B cell (primary cell): ENCODE data around the gene METTL2A. TPM values are rescaled to one million over a fixed set of nuclear protein-coding genes. Genes with fewer than 3 reads are reported as not detected.
"Not testable (repeated sequence)": the region's sequence is repeated elsewhere in the genome, so short reads cannot be mapped to it uniquely, and the experiment has no call there.

ENCODE experiments used
- ATAC-seq: fragments of 200-7000 bp; cut with Tn5 transposase; one replicate; pipeline ENCODE4 v1.10.0; 2021; ENCODE audit warnings: low read depth, mild to moderate bottlenecking, moderate number of reproducible peaks, moderate library complexity
- CTCF ChIA-PET: fragments of 350-600 bp; sonication (Branson Sonifier 250); formaldehyde crosslinking; loops from one replicate; lab custom pipeline; 2021; ENCODE audit warnings: antibody characterized with exemption, inconsistent platforms; lab: Charles Lee
- POLR2A ChIA-PET: fragments of 350-600 bp; sonication (Branson Sonifier 250); formaldehyde crosslinking; loops from one replicate; lab custom pipeline; 2021; ENCODE audit warnings: antibody characterized with exemption; lab: Charles Lee
- DNase-seq: peaks from one replicate; pipeline ENCODE4 v3.0.0; 2013
- H2AFZ ChIP-seq: 2 replicates; pipeline ENCODE4 v1.6.1; 2012; ENCODE audit warnings: mild to moderate bottlenecking, low read depth, low read length; ENCODE audit not compliant: insufficient read depth, poor library complexity, severe bottlenecking
- H3K27ac ChIP-seq, 2 donors: 1 replicate in 1 of 2; 2 replicates in 1 of 2; pipeline ENCODE4 v1.5.1; 2012 to 2013; ENCODE audit warnings: low read length in 2 of 2, mild to moderate bottlenecking in 2 of 2, moderate library complexity in 1 of 2
- H3K27me3 ChIP-seq, 4 experiments: fragments of 200-600 bp in 1 of 4; sonication (generic) in 1 of 4; replicated peaks in 1 of 4; 1 replicate in 2 of 4; 2 replicates in 2 of 4; pipeline versions ENCODE4 v1.6.1 to v1.7.0; 2013 to 2016; ENCODE audit warnings: low read length in 3 of 4, mild to moderate bottlenecking in 2 of 4, mixed read lengths in 1 of 4, moderate library complexity in 1 of 4; ENCODE audit not compliant: insufficient read depth in 4 of 4, control insufficient read depth in 3 of 4; ENCODE audit errors: control extremely low read depth in 1 of 4
- H3K36me3 ChIP-seq, 2 experiments: replicated peaks in 1 of 2; 1 replicate in 1 of 2; 2 replicates in 1 of 2; pipeline versions ENCODE4 v1.6.1 to v1.7.1; 2013; ENCODE audit warnings: low read length in 1 of 2; ENCODE audit not compliant: insufficient read depth in 2 of 2, control insufficient read depth in 1 of 2; ENCODE audit errors: control extremely low read depth in 1 of 2, extremely low read depth in 1 of 2
- H3K4me1 ChIP-seq, 2 donors: fragments of 200-600 bp in 1 of 2; sonication (generic) in 1 of 2; 1 replicate in 1 of 2; 2 replicates in 1 of 2; pipeline versions ENCODE4 v1.5.1 to v1.6.1; 2013 to 2017; ENCODE audit warnings: low read length in 2 of 2; ENCODE audit not compliant: control insufficient read depth in 2 of 2, insufficient read depth in 2 of 2
- H3K4me2 ChIP-seq: replicated peaks from 2 replicates; pipeline ENCODE3; 2012; ENCODE audit warnings: mild to moderate bottlenecking, low read depth, low read length; ENCODE audit not compliant: poor library complexity, severe bottlenecking
- H3K4me3 ChIP-seq, 5 experiments: fragments of 200-600 bp in 1 of 5; sonication (generic) in 1 of 5; 1 replicate in 3 of 5; 2 replicates in 2 of 5; pipeline versions ENCODE4 v1.5.1 to v1.7.0; 2011 to 2016; ENCODE audit warnings: low read length in 4 of 5, mild to moderate bottlenecking in 4 of 5, low read depth in 2 of 5, control low read depth in 1 of 5, moderate library complexity in 1 of 5; ENCODE audit not compliant: insufficient read depth in 1 of 5; ENCODE audit errors: control extremely low read depth in 1 of 5, extremely low read depth in 1 of 5
- H3K79me2 ChIP-seq: fragments of 200-600 bp; sonication (generic); one replicate; pipeline ENCODE4 v1.6.0; 2016; ENCODE audit warnings: low read length; ENCODE audit not compliant: control insufficient read depth, insufficient read depth
- H3K9ac ChIP-seq: fragments of 200-600 bp; sonication (generic); 2 replicates; pipeline ENCODE4 v1.6.1; 2017; ENCODE audit warnings: mild to moderate bottlenecking, low read length, moderate library complexity
- H3K9me3 ChIP-seq, 3 donors: one replicate each; pipeline versions ENCODE4 v1.6.1 to v1.7.1; 2013; ENCODE audit warnings: low read length in 2 of 3; ENCODE audit not compliant: control insufficient read depth in 2 of 3, insufficient read depth in 1 of 3; ENCODE audit errors: control extremely low read depth in 1 of 3
- H4K20me1 ChIP-seq: 2 replicates; pipeline ENCODE4 v1.6.0; 2012; ENCODE audit warnings: mild to moderate bottlenecking, low read length; ENCODE audit not compliant: insufficient read depth, control insufficient read depth, poor library complexity, severe bottlenecking
- H3K27ac Mint-ChIP-seq: one replicate; pipeline ENCODE4 v1.8.0; 2021; ENCODE audit warnings: mixed read lengths
- H3K27me3 Mint-ChIP-seq: one replicate; pipeline ENCODE4 v1.8.0; 2021; ENCODE audit warnings: mixed read lengths
- H3K4me1 Mint-ChIP-seq: one replicate; pipeline ENCODE4 v1.8.0; 2021; ENCODE audit warnings: mixed read lengths
- H3K4me3 Mint-ChIP-seq: one replicate; pipeline ENCODE4 v1.8.0; 2021; ENCODE audit warnings: mixed read lengths
- H3K9me3 Mint-ChIP-seq: one replicate; pipeline ENCODE4 v1.8.0; 2022; ENCODE audit warnings: mixed read lengths; ENCODE audit not compliant: insufficient read depth
- EZH2 ChIP-seq: IDR thresholded peaks from 2 replicates; pipeline ENCODE4 v1.6.1; 2012; ENCODE audit warnings: borderline replicate concordance, low read depth, mild to moderate bottlenecking, moderate library complexity, low read length; ENCODE audit not compliant: insufficient read depth, poor library complexity, severe bottlenecking
- WGBS: methylation state at CpG from one replicate; pipeline ENCODE4 v1.1.5; 2013; ENCODE audit warnings: missing lambda C conversion rate; ENCODE audit not compliant: insufficient coverage; 5-methylcytosine and 5-hydroxymethylcytosine counted together
- intact Hi-C: fragments of 100-400 bp; cut with micrococcal nuclease; formaldehyde crosslinking; loops from one replicate; pipeline ENCODE4 v1.10.0; 2022
- polyA minus RNA-seq: library from RNA; depleted of rRNA, polyadenylated mRNA; stranded (reverse); fragments of >200 nt; gene quantifications from 2 replicates; pipeline ENCODE4 v1.2.3, GENCODE V29; 2012
- polyA plus RNA-seq: library from polyadenylated mRNA; depleted of rRNA; stranded (reverse); fragments of >200 nt; gene quantifications from 2 replicates; pipeline ENCODE4 v1.2.3, GENCODE V29; 2012
- total RNA-seq, 2 donors: library from RNA; stranded (reverse); fragments of 120-200 nt in 1 of 2; gene quantifications; 1 replicate in 1 of 2; 2 replicates in 1 of 2; pipeline versions ENCODE4 v1.2.3 to v1.2.4, GENCODE V29; 2013 to 2022
- TF ChIP-seq, protein P1 (sequence below): fragments of 200-600 bp; IDR thresholded peaks from one replicate; pipeline ENCODE4 v1.8.0; 2022; ENCODE audit warnings: antibody characterized with exemption, mild to moderate bottlenecking

METTL2A gene, protein sequence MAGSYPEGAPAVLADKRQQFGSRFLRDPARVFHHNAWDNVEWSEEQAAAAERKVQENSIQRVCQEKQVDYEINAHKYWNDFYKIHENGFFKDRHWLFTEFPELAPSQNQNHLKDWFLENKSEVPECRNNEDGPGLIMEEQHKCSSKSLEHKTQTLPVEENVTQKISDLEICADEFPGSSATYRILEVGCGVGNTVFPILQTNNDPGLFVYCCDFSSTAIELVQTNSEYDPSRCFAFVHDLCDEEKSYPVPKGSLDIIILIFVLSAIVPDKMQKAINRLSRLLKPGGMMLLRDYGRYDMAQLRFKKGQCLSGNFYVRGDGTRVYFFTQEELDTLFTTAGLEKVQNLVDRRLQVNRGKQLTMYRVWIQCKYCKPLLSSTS
- 16.2 and 17.0 TPM in 2 replicates for total RNA-seq
- 14.5 TPM for total RNA-seq (2013)
- 3.8 and 5.9 TPM in 2 replicates for polyA plus RNA-seq
- 4.5 and 7.8 TPM in 2 replicates for polyA minus RNA-seq

DNA sequence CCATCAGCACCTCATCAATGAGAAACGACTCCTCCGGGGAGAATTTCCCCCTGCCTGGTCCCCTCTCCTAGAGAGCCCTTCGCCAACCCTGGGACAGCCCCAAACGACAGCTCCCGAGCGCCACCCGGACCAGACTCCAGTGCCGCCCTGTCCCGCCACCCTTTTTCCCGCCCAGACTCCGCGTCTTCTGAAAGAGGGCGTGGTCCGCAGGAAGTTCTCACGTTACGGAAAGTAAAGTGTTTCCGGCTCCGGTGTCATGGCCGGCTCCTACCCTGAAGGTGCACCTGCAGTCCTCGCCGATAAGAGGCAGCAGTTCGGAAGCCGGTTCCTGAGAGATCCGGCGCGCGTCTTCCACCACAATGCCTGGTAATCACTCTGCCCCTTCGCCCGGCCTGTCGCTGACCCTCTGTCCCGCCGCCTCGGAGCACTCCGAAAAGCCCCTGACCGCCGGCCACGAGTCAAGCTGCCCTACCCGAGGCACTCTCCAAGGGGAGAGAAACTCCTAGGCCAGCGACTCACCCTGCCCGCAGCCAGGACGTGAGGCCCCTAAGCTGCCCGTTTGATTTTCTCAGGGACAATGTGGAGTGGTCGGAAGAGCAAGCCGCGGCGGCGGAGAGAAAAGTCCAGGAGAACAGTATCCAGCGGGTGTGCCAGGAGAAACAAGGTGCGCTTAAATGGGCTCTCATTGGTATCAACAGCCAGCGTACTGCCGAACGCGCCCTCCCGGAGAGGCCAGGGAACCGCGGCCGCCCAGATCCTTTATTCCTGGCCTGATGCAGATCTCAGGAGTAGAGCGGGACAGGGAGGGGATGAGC, at the start of gene METTL2A:
TSS of gene METTL2A (plus strand) at position 251 of the 815 bp plus-strand sequence. CDS start at position 257, 6 bp downstream.
- under 1% methylated on average over 53 of the region's 58 CpGs for WGBS
- Mint-ChIP-seq H3K27ac (peak within 1 kb of the TSS; percentile 92), H3K4me3 (peak within 1 kb of the TSS; percentile 98), H3K4me1 (peaks cover 23% of the 10 kb centered on the region)
- Histone ChIP-seq H3K4me1 (peaks cover 9 to 12% of the 10 kb centered on the region in 2 donors), H3K9ac (peak within 1 kb of the TSS; percentile 76), H2AFZ (peak within 1 kb of the TSS; percentile 83), H3K27ac (peak within 1 kb of the TSS; percentile 55 to 68), H3K79me2 (peaks cover 16% of the 10 kb centered on the region), H3K4me3 (peak within 1 kb of the TSS; percentile 15 to 79 (median 66)), H3K4me2 (peak within 1 kb of the TSS; percentile 71)
- DNase-seq (peak; percentile 88), ATAC-seq (peak; percentile 94)
- intact Hi-C loops, result loop anchor here (5.0 kb wide), 2 partner anchors 53 to 543 kb away; partner anchors contain the start of genes TANC2 and TLK2
- H3K27me3 Mint-ChIP-seq, H3K27me3 ChIP-seq, H3K9me3 ChIP-seq, H4K20me1 ChIP-seq, POLR2A ChIA-PET, H3K9me3 Mint-ChIP-seq, H3K36me3 ChIP-seq: not testable (repeated sequence)
- CTCF ChIA-PET, result interaction anchor here (1.0 kb wide), 1 partner anchor 60 kb away, joined by 3 read pairs; no protein-coding TSS in a partner anchor
- TF ChIP-seq, protein P1, sequence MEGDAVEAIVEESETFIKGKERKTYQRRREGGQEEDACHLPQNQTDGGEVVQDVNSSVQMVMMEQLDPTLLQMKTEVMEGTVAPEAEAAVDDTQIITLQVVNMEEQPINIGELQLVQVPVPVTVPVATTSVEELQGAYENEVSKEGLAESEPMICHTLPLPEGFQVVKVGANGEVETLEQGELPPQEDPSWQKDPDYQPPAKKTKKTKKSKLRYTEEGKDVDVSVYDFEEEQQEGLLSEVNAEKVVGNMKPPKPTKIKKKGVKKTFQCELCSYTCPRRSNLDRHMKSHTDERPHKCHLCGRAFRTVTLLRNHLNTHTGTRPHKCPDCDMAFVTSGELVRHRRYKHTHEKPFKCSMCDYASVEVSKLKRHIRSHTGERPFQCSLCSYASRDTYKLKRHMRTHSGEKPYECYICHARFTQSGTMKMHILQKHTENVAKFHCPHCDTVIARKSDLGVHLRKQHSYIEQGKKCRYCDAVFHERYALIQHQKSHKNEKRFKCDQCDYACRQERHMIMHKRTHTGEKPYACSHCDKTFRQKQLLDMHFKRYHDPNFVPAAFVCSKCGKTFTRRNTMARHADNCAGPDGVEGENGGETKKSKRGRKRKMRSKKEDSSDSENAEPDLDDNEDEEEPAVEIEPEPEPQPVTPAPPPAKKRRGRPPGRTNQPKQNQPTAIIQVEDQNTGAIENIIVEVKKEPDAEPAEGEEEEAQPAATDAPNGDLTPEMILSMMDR, result peak; percentile 60

- Histone ChIP-seq H3K36me3 (no peaks in the 10 kb centered on the region), H3K4me3 (no peak within 1 kb of the TSS), H3K4me1 (no peaks in the 10 kb centered on the region), H3K9ac (no peak within 1 kb of the TSS), H3K79me2 (no peaks in the 10 kb centered on the region), H2AFZ (no peak within 1 kb of the TSS), H4K20me1 (no peaks in the 10 kb centered on the region), H3K9me3 (peaks cover 0 to 4% (median 0%) of the 10 kb centered on the region in 3 donors), H3K4me2 (no peak within 1 kb of the TSS), H3K27ac (no peak within 1 kb of the TSS), H3K27me3 (peaks cover 0 to 2% (median under 1%) of the 10 kb centered on the region in 4 experiments)
- no peaks in the 10 kb centered on the region for H3K4me1 Mint-ChIP-seq
- WGBS, result no CpG with 5 or more reads among the region's 3 CpGs
- POLR2A ChIA-PET, result no interaction called here
- CTCF ChIA-PET, result no interaction called here
- no peak for ATAC-seq
- no peak within 1 kb of the TSS for H3K27ac Mint-ChIP-seq
- no peak for DNase-seq
- no peaks in the 10 kb centered on the region for H3K9me3 Mint-ChIP-seq
- H3K4me3 Mint-ChIP-seq, result no peak within 1 kb of the TSS
- intact Hi-C loops, result no loop called here
- TF ChIP-seq EZH2, result no peak
- peaks cover 35% of the 10 kb centered on the region for H3K27me3 Mint-ChIP-seq
Measured at GRCh38 chr17:62380253-62380652, 43.4 kb upstream of the METTL2A start, which contains the start of gene EFCAB3. TSS of gene EFCAB3 (plus strand) at chr17:62380553. CDS start at chr17:62382980, 2,427 bp downstream.
